ENCODE measurements around the gene EVI5. TPM values are rescaled to one million over a fixed set of nuclear protein-coding genes. Genes with fewer than 3 reads are reported as not detected.
"Not testable (repeated sequence)": the region's sequence is repeated elsewhere in the genome, so short reads cannot be mapped to it uniquely, and the experiment has no call there.

Gene EVI5
- total and polyA plus RNA-seq, 2 experiments from 2014 or later: 24.9 to 29.0 TPM

DNA sequence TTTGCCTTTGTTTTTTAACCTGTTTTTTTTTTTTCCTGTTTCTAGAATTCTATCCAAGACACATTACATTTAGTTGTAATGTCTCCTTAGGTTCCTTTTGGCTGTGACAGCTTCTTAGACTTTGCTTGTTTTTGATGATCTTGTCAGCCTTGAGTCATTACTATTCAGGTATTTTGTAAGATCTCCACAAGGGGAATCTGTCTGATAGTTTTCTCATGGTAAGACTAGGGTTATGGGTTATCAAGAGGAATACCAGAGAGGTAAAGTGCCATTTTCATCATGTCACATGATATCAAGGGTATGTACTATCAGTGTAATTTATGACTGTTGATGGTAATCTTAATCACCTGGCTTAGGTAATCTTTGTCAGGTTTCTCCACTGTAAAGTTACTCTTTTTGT is 199.1 kb downstream of the EVI5 start:
- Histone ChIP-seq H3K4me2 (no peak overlapping the region), H4K20me1 (ENCODE audit: insufficient read depth, poor library complexity, severe bottlenecking) (no peaks in the 10 kb centered on the region), H3K4me1 (ENCODE audit: insufficient read depth) (no peaks in the 10 kb centered on the region), H3K4me3 (no peak overlapping the region), H3K36me3 (replicated peaks; ENCODE audit: insufficient read depth, low read depth) (no peaks in the 10 kb centered on the region), H3K9me2 (replicated peaks; ENCODE audit: insufficient read depth) (no peaks in the 10 kb centered on the region), H3K27ac (no peak overlapping the region), H3K27me3 (no peaks in the 10 kb centered on the region), H2AFZ (no peak overlapping the region), H3K79me2 (no peaks in the 10 kb centered on the region), H3K9me3 (ENCODE audit: low read depth) (no peaks in the 10 kb centered on the region)
- TF ChIP-seq, protein P1, sequence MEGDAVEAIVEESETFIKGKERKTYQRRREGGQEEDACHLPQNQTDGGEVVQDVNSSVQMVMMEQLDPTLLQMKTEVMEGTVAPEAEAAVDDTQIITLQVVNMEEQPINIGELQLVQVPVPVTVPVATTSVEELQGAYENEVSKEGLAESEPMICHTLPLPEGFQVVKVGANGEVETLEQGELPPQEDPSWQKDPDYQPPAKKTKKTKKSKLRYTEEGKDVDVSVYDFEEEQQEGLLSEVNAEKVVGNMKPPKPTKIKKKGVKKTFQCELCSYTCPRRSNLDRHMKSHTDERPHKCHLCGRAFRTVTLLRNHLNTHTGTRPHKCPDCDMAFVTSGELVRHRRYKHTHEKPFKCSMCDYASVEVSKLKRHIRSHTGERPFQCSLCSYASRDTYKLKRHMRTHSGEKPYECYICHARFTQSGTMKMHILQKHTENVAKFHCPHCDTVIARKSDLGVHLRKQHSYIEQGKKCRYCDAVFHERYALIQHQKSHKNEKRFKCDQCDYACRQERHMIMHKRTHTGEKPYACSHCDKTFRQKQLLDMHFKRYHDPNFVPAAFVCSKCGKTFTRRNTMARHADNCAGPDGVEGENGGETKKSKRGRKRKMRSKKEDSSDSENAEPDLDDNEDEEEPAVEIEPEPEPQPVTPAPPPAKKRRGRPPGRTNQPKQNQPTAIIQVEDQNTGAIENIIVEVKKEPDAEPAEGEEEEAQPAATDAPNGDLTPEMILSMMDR (IDR thresholded peaks at IDR 0.05; ENCODE audit: poor library complexity): no peak
- TF ChIP-seq EZH2phosphoT487 (IDR thresholded peaks at IDR 0.05; ENCODE audit: low read depth, severe bottlenecking, unreplicated experiment) (no peak), EZH2 (IDR thresholded peaks at IDR 0.05; ENCODE audit: borderline replicate concordance) (no peak)
- no peak for DNase-seq (ENCODE audit: low spot score)

DNA sequence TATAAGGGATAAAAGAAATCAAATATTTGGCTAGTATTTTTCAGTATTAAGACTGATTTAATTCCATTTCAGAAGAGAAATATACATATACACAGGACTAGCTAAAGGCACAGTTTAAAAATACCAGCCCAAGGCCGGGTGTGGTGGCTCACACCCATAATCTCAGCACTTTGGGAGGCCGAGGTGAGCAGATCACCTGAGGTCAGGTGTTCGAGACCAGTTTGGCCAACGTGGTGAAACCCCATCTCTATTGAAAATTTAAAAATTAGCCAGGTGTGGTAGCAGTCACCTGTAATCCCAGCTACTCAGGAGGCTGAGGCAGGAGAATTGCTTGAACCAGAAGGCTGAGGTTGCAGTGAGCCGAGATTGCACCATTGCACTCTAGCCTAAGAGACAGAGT is 200.1 kb downstream of the EVI5 start:
- not testable (repeated sequence) for H2AFZ ChIP-seq; H3K36me3 ChIP-seq (replicated peaks; ENCODE audit: insufficient read depth, low read depth); DNase-seq (ENCODE audit: low spot score); H3K4me1 ChIP-seq (ENCODE audit: insufficient read depth); H4K20me1 ChIP-seq (ENCODE audit: insufficient read depth, poor library complexity, severe bottlenecking); H3K27ac ChIP-seq; H3K4me3 ChIP-seq; H3K27me3 ChIP-seq; H3K9me3 ChIP-seq (ENCODE audit: low read depth); H3K9me2 ChIP-seq (replicated peaks; ENCODE audit: insufficient read depth); H3K79me2 ChIP-seq; H3K4me2 ChIP-seq
- 98% methylated on average over 5 of the region's 5 CpGs for WGBS (ENCODE audit: low lambda C conversion rate, missing lambda C conversion rate)

DNA sequence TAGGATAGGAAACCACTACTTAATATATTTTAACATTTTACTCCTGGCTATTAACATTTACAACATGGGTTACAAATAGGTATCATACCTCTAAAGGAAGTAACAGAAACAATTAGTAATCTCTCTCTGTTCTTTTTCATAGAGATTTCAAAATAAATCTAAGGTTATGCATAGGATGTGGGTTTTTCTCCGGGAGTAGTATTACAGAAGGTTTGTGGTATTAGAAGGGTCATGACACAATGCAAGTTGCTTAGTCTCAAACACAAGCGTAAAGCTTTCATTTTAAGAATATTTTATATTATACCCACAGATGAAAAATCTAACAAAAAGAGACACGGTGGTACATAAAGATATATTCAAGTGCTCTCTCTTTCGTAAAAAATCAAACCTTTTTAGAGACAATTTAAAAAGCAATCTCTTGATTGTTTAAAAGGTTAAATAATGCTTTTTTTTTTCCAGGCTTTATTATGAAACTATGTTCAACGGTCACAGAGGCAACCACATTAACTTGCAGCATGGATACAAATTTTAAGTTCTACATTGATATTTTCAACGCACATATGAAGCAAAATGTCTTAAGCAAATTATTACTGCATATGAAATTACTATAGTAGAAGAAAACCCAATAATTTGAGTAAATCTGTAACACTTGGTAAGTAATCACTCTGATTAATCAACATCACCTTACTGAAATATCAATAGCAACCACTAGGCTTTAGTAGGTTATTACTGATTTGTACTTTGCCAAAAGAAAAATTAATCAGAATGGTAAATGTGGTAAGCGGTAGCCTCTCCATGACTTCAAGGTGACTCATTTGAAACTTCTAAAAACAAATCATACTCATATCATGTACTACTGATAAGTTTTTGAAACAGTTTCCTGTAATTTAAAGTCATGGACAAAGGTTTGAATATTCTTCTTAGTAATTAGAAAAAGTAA is 200.8 kb downstream of the EVI5 start:
- no peak overlapping the region for H3K4me2 ChIP-seq
- 89% methylated on average over 7 of the region's 7 CpGs for WGBS (ENCODE audit: low lambda C conversion rate, missing lambda C conversion rate)
- H3K36me3 ChIP-seq (replicated peaks; ENCODE audit: insufficient read depth, low read depth): no peaks in the 10 kb centered on the region
- H3K27me3 ChIP-seq: no peaks in the 10 kb centered on the region
- H2AFZ ChIP-seq: no peak overlapping the region
- H3K9me2 ChIP-seq (replicated peaks; ENCODE audit: insufficient read depth): no peaks in the 10 kb centered on the region
- TF ChIP-seq EZH2phosphoT487 (IDR thresholded peaks at IDR 0.05; ENCODE audit: low read depth, severe bottlenecking, unreplicated experiment) (no peak), EZH2 (IDR thresholded peaks at IDR 0.05; ENCODE audit: borderline replicate concordance) (no peak)
- TF ChIP-seq, protein P1 (IDR thresholded peaks at IDR 0.05; ENCODE audit: poor library complexity): no peak
- H3K9me3 ChIP-seq (ENCODE audit: low read depth): no peaks in the 10 kb centered on the region
- no peak overlapping the region for H3K4me3 ChIP-seq
- H3K27ac ChIP-seq: no peak overlapping the region
- no peaks in the 10 kb centered on the region for H3K79me2 ChIP-seq
- no peaks in the 10 kb centered on the region for H3K4me1 ChIP-seq (ENCODE audit: insufficient read depth)
- no peak for DNase-seq (ENCODE audit: low spot score)
- no peaks in the 10 kb centered on the region for H4K20me1 ChIP-seq (ENCODE audit: insufficient read depth, poor library complexity, severe bottlenecking)

DNA sequence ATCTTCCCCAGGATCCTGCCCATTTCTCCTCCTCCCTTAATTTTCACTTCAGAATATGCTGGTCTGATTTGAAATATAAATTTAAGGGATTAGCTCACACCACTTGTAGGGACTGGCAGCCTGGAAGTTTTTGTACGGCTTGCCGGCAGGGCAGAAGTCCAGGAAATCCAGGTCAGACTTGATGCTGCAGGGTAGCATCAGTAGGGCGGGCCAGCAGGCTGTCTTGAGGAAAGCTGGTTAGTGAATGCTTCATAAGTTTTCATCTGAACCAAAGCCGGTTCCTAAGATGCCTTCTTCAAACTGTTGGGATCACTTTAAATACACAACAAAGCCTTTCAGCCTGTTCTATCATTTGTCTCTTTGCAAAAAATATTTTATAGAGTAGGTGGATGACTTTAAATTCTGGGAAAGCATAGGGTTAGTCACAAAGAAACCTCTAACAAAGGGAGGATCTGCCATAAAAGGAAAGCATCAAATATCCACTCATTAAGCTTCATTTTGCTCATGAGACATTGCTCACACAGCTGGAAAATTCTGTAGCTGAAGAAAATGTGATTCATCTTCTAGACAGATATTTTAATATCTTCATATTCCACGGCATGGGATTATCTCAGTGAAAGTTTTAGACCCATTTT is 207.5 kb downstream of the EVI5 start:
- Histone ChIP-seq H3K79me2 (no peaks in the 10 kb centered on the region), H3K4me2 (no peak overlapping the region), H3K27ac (no peak overlapping the region), H4K20me1 (ENCODE audit: insufficient read depth, poor library complexity, severe bottlenecking) (no peaks in the 10 kb centered on the region), H3K4me3 (no peak overlapping the region), H3K9me2 (replicated peaks; ENCODE audit: insufficient read depth) (no peaks in the 10 kb centered on the region), H2AFZ (no peak overlapping the region), H3K4me1 (ENCODE audit: insufficient read depth) (no peaks in the 10 kb centered on the region), H3K27me3 (no peaks in the 10 kb centered on the region), H3K36me3 (replicated peaks; ENCODE audit: insufficient read depth, low read depth) (no peaks in the 10 kb centered on the region), H3K9me3 (ENCODE audit: low read depth) (no peaks in the 10 kb centered on the region)
- 92% methylated on average over 5 of the region's 5 CpGs for WGBS (ENCODE audit: low lambda C conversion rate, missing lambda C conversion rate)
- TF ChIP-seq EZH2 (IDR thresholded peaks at IDR 0.05; ENCODE audit: borderline replicate concordance) (no peak), EZH2phosphoT487 (IDR thresholded peaks at IDR 0.05; ENCODE audit: low read depth, severe bottlenecking, unreplicated experiment) (no peak)
- TF ChIP-seq, protein P1 (IDR thresholded peaks at IDR 0.05; ENCODE audit: poor library complexity): no peak
- no peak for DNase-seq (ENCODE audit: low spot score)

All from hepatocyte (in vitro differentiated cells).